ENCODE results near the gene WLS. TPM values are rescaled to one million over a fixed set of nuclear protein-coding genes. Genes with fewer than 3 reads are reported as not detected.
"Not testable (repeated sequence)": the region's sequence is repeated elsewhere in the genome, so short reads cannot be mapped to it uniquely, and the experiment has no call there.

WLS gene
- not detected for total RNA-seq

GRCh38 chr1:68232289-68233148, at the start of gene WLS:
WLS (minus strand) TSS chr1:68232523; CDS start chr1:68232299, 224 bp downstream.
- no peaks in the 10 kb centered on the region for H3K4me1 Mint-ChIP-seq (ENCODE audit: low read depth)
- DNase-seq (no peak), ATAC-seq (replicated peaks in 1 of 2) (no peak)
- peak within 1 kb of the TSS; percentile 62 to 65 for H3K4me3 Mint-ChIP-seq
- H3K9me3 Mint-ChIP-seq, result no peaks in the 10 kb centered on the region
- H3K27ac Mint-ChIP-seq, result no peak within 1 kb of the TSS
- no peaks in the 10 kb centered on the region for H3K36me3 Mint-ChIP-seq (ENCODE audit: insufficient read depth in 2 of 2)
- H3K27me3 Mint-ChIP-seq (ENCODE audit: low read depth), result peaks cover 46% of the 10 kb centered on the region

- Mint-ChIP-seq H3K4me3 (no peak overlapping the region), H3K4me1 (ENCODE audit: low read depth) (no peaks in the 10 kb centered on the region), H3K9me3 (no peaks in the 10 kb centered on the region), H3K27ac (no peak overlapping the region), H3K36me3 (ENCODE audit: insufficient read depth in 2 of 2) (no peaks in the 10 kb centered on the region), H3K27me3 (ENCODE audit: low read depth) (no peaks in the 10 kb centered on the region)
- no peak for ATAC-seq (replicated peaks in 1 of 2)
- DNase-seq, result no peak
Observed at GRCh38 chr1:68280286-68280685, 48.0 kb upstream of the WLS start.

GRCh38 chr1:68279846-68280245, 47.5 kb upstream of the WLS start:
- no peak for DNase-seq
- Mint-ChIP-seq H3K4me3 (no peak overlapping the region), H3K4me1 (ENCODE audit: low read depth) (no peaks in the 10 kb centered on the region), H3K36me3 (ENCODE audit: insufficient read depth in 2 of 2) (no peaks in the 10 kb centered on the region), H3K27me3 (ENCODE audit: low read depth) (no peaks in the 10 kb centered on the region), H3K27ac (no peak overlapping the region), H3K9me3 (no peaks in the 10 kb centered on the region)
- ATAC-seq (replicated peaks in 1 of 2), result no peak

GRCh38 chr1:68278221-68278620, 45.9 kb upstream of the WLS start:
- Mint-ChIP-seq H3K4me1 (ENCODE audit: low read depth) (no peaks in the 10 kb centered on the region), H3K27ac (no peak overlapping the region), H3K9me3 (no peaks in the 10 kb centered on the region), H3K4me3 (no peak overlapping the region), H3K36me3 (ENCODE audit: insufficient read depth in 2 of 2) (no peaks in the 10 kb centered on the region), H3K27me3 (ENCODE audit: low read depth) (no peaks in the 10 kb centered on the region)
- DNase-seq (no peak), ATAC-seq (replicated peaks in 1 of 2) (no peak)

GRCh38 chr1:68276448-68276847, 44.1 kb upstream of the WLS start:
- ATAC-seq (replicated peaks in 1 of 2), result no peak
- no peak for DNase-seq

GRCh38 chr1:68273530-68273929, 41.2 kb upstream of the WLS start:
- Mint-ChIP-seq H3K9me3 (no peaks in the 10 kb centered on the region), H3K36me3 (ENCODE audit: insufficient read depth in 2 of 2) (no peaks in the 10 kb centered on the region), H3K4me1 (ENCODE audit: low read depth) (no peaks in the 10 kb centered on the region), H3K27ac (no peak overlapping the region), H3K27me3 (ENCODE audit: low read depth) (no peaks in the 10 kb centered on the region), H3K4me3 (no peak overlapping the region)
- ATAC-seq (replicated peaks in 1 of 2) (no peak), DNase-seq (no peak)

More at GRCh38 chr1:68276448-68276847, 44.1 kb upstream of the WLS start:
- H3K27me3 Mint-ChIP-seq (ENCODE audit: low read depth), result no peaks in the 10 kb centered on the region
- H3K4me3 Mint-ChIP-seq, result no peak overlapping the region
- no peaks in the 10 kb centered on the region for H3K4me1 Mint-ChIP-seq (ENCODE audit: low read depth)
- H3K36me3 Mint-ChIP-seq (ENCODE audit: insufficient read depth in 2 of 2), result no peaks in the 10 kb centered on the region
- H3K9me3 Mint-ChIP-seq, result no peaks in the 10 kb centered on the region
- no peak overlapping the region for H3K27ac Mint-ChIP-seq

GRCh38 chr1:68271596-68271995, 39.3 kb upstream of the WLS start:
- DNase-seq (no peak), ATAC-seq (replicated peaks in 1 of 2) (no peak)
- Mint-ChIP-seq H3K4me3 (no peak overlapping the region), H3K9me3 (no peaks in the 10 kb centered on the region), H3K27ac (no peak overlapping the region), H3K36me3 (ENCODE audit: insufficient read depth in 2 of 2) (no peaks in the 10 kb centered on the region), H3K27me3 (ENCODE audit: low read depth) (no peaks in the 10 kb centered on the region), H3K4me1 (ENCODE audit: low read depth) (no peaks in the 10 kb centered on the region)

- no peaks in the 10 kb centered on the region for H3K4me1 Mint-ChIP-seq (ENCODE audit: low read depth)
- H3K27me3 Mint-ChIP-seq (ENCODE audit: low read depth), result no peaks in the 10 kb centered on the region
- no peaks in the 10 kb centered on the region for H3K9me3 Mint-ChIP-seq
- no peak overlapping the region for H3K4me3 Mint-ChIP-seq
- no peak overlapping the region for H3K27ac Mint-ChIP-seq
- no peak for ATAC-seq (replicated peaks in 1 of 2)
- no peak for DNase-seq
- H3K36me3 Mint-ChIP-seq (ENCODE audit: insufficient read depth in 2 of 2), result no peaks in the 10 kb centered on the region
Observed at GRCh38 chr1:68270951-68271350, 38.6 kb upstream of the WLS start.

- no peaks in the 10 kb centered on the region for H3K9me3 Mint-ChIP-seq
- no peaks in the 10 kb centered on the region for H3K4me1 Mint-ChIP-seq (ENCODE audit: low read depth)
Observed at GRCh38 chr1:68269637-68270430, 37.5 kb upstream of the WLS start.

GRCh38 chr1:68268896-68269483, 36.7 kb upstream of the WLS start:
- no peaks in the 10 kb centered on the region for H3K36me3 Mint-ChIP-seq (ENCODE audit: insufficient read depth in 2 of 2)
- no peak for DNase-seq
- no peaks in the 10 kb centered on the region for H3K27me3 Mint-ChIP-seq (ENCODE audit: low read depth)
- H3K4me3 Mint-ChIP-seq, result no peak overlapping the region
- no peaks in the 10 kb centered on the region for H3K9me3 Mint-ChIP-seq
- H3K27ac Mint-ChIP-seq, result no peak overlapping the region
- H3K4me1 Mint-ChIP-seq (ENCODE audit: low read depth), result no peaks in the 10 kb centered on the region
- ATAC-seq (replicated peaks in 1 of 2), result no peak

More at GRCh38 chr1:68269637-68270430, 37.5 kb upstream of the WLS start:
- no peak overlapping the region for H3K4me3 Mint-ChIP-seq
- DNase-seq (no peak), ATAC-seq (replicated peaks in 1 of 2) (no peak)
- H3K36me3 Mint-ChIP-seq (ENCODE audit: insufficient read depth in 2 of 2), result no peaks in the 10 kb centered on the region
- H3K27me3 Mint-ChIP-seq (ENCODE audit: low read depth), result no peaks in the 10 kb centered on the region
- no peak overlapping the region for H3K27ac Mint-ChIP-seq

GRCh38 chr1:68256824-68257223, 24.5 kb upstream of the WLS start:
- H3K27me3 Mint-ChIP-seq (ENCODE audit: low read depth); ATAC-seq (replicated peaks in 1 of 2); H3K36me3 Mint-ChIP-seq (ENCODE audit: insufficient read depth in 2 of 2); DNase-seq; H3K9me3 Mint-ChIP-seq; H3K4me1 Mint-ChIP-seq (ENCODE audit: low read depth); H3K27ac Mint-ChIP-seq; H3K4me3 Mint-ChIP-seq: not testable (repeated sequence)

GRCh38 chr1:68255301-68255700, 23.0 kb upstream of the WLS start:
- Mint-ChIP-seq H3K9me3 (no peaks in the 10 kb centered on the region), H3K27me3 (ENCODE audit: low read depth) (no peaks in the 10 kb centered on the region), H3K27ac (no peak overlapping the region), H3K4me1 (ENCODE audit: low read depth) (no peaks in the 10 kb centered on the region), H3K4me3 (no peak overlapping the region), H3K36me3 (ENCODE audit: insufficient read depth in 2 of 2) (no peaks in the 10 kb centered on the region)
- DNase-seq, result no peak
- ATAC-seq (replicated peaks in 1 of 2), result no peak

GRCh38 chr1:68254667-68255226, 22.4 kb upstream of the WLS start:
- Mint-ChIP-seq H3K27me3 (ENCODE audit: low read depth) (no peaks in the 10 kb centered on the region), H3K4me3 (no peak overlapping the region), H3K4me1 (ENCODE audit: low read depth) (no peaks in the 10 kb centered on the region), H3K36me3 (ENCODE audit: insufficient read depth in 2 of 2) (no peaks in the 10 kb centered on the region), H3K9me3 (no peaks in the 10 kb centered on the region), H3K27ac (no peak overlapping the region)
- DNase-seq, result no peak
- ATAC-seq (replicated peaks in 1 of 2), result no peak
